Chondrocyte (in vitro differentiated cells): Measurements from ENCODE around the gene ARHGEF37. TPM values are rescaled to one million over a fixed set of nuclear protein-coding genes. Genes with fewer than 3 reads are reported as not detected.

Experiments used
- DNase-seq: peaks from one replicate; pipeline ENCODE4 v3.0.0; 2021; ENCODE audit warnings: mixed read lengths, low spot score
- H3K27ac Mint-ChIP-seq: one replicate; pipeline ENCODE4 v1.8.0; 2021; ENCODE audit warnings: mild to moderate bottlenecking, moderate library complexity, mixed read lengths; ENCODE audit not compliant: unreplicated experiment
- H3K27me3 Mint-ChIP-seq: 2 replicates; pipeline ENCODE4 v1.8.0; 2021; ENCODE audit warnings: low read depth, mixed read lengths
- H3K36me3 Mint-ChIP-seq: 2 replicates; pipeline ENCODE4 v1.8.0; 2021; ENCODE audit warnings: low read depth, mixed read lengths
- H3K4me1 Mint-ChIP-seq: 2 replicates; pipeline ENCODE4 v1.8.0; 2021; ENCODE audit warnings: low read depth, mild to moderate bottlenecking, mixed read lengths
- H3K4me3 Mint-ChIP-seq: one replicate; pipeline ENCODE4 v1.8.0; 2021; ENCODE audit warnings: mild to moderate bottlenecking, moderate library complexity, mixed read lengths; ENCODE audit not compliant: unreplicated experiment
- H3K9me3 Mint-ChIP-seq: 2 replicates; pipeline ENCODE4 v1.8.0; 2021; ENCODE audit warnings: low read depth, mixed read lengths
- CTCF ChIP-seq: fragments of 200-600 bp; sonication (generic); IDR thresholded peaks from 2 replicates; pipeline ENCODE4 v1.5.0; 2021; ENCODE audit warnings: antibody characterized with exemption, mild to moderate bottlenecking, moderate library complexity
- total RNA-seq: library from RNA; stranded (reverse); gene quantifications from 3 replicates; pipeline ENCODE4 v1.2.1, GENCODE V29; 2021

ARHGEF37 gene
- total RNA-seq, 1 donor from 2014 or later, result 6.0 TPM

DNA sequence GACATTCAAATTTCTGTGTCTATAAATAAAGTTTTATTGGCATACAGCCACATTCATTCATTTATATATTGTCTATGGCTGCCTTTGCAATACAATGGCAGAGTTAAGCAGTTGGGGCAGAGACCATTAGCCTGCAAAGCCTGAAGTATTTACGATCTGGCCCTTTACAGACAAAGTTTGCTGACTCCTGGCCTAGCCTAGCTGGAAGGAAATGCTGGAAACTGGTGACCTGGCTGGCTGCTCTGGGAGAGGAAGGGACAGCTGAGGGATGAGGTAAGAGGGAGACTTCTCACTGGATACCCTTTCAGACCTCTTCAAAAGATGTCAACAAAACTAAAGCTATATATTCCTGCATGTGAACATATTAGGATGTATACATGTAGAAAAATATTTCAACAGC lies 82.8 kb downstream of the ARHGEF37 start:
- H3K27ac Mint-ChIP-seq, result no peak overlapping the region
- H3K9me3 Mint-ChIP-seq, result peaks cover 5% of the 10 kb centered on the region
- DNase-seq, result no peak
- peaks cover 3% of the 10 kb centered on the region for H3K27me3 Mint-ChIP-seq
- H3K36me3 Mint-ChIP-seq, result no peaks in the 10 kb centered on the region
- TF ChIP-seq CTCF, result no peak
- H3K4me3 Mint-ChIP-seq, result no peak overlapping the region
- H3K4me1 Mint-ChIP-seq, result peaks cover 14% of the 10 kb centered on the region

DNA sequence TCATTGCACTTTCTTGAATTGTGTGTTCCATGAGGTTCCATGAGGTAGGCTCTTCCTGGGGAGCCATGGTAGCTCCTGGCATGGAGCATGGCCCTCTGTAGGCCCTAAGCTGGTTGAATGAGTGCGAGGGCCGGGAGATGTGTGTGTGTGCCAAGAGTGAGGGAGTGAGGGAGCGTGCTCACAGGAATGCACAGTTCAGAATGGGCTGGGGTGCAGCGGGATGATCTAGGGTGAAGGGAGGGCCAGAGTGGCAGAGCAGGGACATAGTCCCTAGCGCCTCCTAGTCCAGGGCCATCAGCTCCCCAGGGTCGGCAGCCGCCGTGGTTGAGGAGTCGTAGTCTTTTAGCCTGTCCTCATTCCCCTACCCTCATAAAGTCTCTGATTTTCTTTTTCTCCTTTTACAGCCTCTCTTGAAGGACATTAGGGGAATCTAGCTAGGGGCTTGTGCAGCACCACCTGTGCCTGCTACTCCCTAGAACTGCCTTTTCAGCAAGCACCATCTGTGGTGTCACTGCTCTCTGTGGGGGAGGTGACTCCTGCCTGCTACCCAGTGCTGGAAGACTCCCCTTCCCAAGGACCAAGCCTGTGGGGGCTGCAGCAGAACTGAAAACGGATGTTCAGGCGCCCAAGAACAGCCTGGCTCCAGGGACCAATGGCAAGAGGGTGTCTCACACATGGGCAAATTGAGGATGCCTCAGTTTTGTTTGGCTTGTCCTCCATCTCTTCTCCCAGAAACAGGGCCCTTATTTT lies 83.5 kb downstream of the ARHGEF37 start:
- Mint-ChIP-seq H3K27me3 (no peaks in the 10 kb centered on the region), H3K4me3 (no peak overlapping the region), H3K36me3 (no peaks in the 10 kb centered on the region), H3K9me3 (peaks cover 5% of the 10 kb centered on the region), H3K4me1 (peaks cover 14% of the 10 kb centered on the region), H3K27ac (no peak overlapping the region)
- no peak for DNase-seq
- TF ChIP-seq CTCF, result no peak

- H3K27me3 Mint-ChIP-seq, result no peaks in the 10 kb centered on the region
- no peaks in the 10 kb centered on the region for H3K36me3 Mint-ChIP-seq
- H3K27ac Mint-ChIP-seq, result peak overlapping the region; percentile 57
- peaks cover 14% of the 10 kb centered on the region for H3K4me1 Mint-ChIP-seq
- no peak for TF ChIP-seq CTCF
- H3K9me3 Mint-ChIP-seq, result peaks cover 5% of the 10 kb centered on the region
- no peak overlapping the region for H3K4me3 Mint-ChIP-seq
- DNase-seq, result no peak
These were observed 84.3 kb downstream of the ARHGEF37 start for GRCh38 chr5:149665416-149666175.

DNA sequence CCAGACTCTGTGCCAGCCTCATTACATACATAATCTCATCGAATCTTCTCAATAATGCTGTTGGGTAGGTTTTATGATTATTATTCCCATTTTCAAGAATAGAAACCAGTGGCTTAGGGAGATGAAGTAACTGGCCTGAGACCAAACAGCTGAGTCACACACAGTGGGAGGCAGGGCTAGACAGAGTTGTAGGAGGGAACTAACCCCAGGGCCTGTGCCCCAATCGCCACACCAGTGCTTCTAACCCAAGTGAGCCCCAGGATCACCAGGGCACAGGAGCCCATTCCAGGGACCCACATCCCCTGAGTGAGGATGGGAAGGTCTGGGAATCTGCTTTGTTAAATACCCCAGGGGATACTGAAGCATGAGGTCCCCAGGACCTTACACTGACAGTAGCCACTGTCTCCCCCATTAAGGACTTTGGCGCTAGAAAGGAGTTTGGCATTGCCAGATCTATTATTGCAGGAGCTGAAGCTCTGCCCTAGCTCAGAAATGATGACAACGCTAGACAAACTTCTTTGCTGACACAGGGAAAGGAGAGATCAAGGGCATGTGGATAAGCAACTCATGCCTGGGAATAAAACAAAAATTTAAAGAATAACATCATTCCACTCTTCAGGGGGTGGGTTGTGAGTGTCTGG lies 85.0 kb downstream of the ARHGEF37 start:
- no peak for DNase-seq

More for the DNA sequence above, 85.0 kb downstream of the ARHGEF37 start:
- Mint-ChIP-seq H3K9me3 (peaks cover 5% of the 10 kb centered on the region), H3K4me1 (peaks cover 14% of the 10 kb centered on the region), H3K27me3 (no peaks in the 10 kb centered on the region), H3K27ac (peak overlapping the region; percentile 29), H3K4me3 (no peak overlapping the region), H3K36me3 (no peaks in the 10 kb centered on the region)
- TF ChIP-seq CTCF, result no peak
